Stimulated activated CD8-positive, alpha-beta memory T cell treated with anti-CD3 and anti-CD28 coated beads, Interleukin-4, amount 100 ng/mL, for 4 hours (primary cell): ENCODE measurements around the gene PLAU.
"Not testable (repeated sequence)": the region's sequence is repeated elsewhere in the genome, so short reads cannot be mapped to it uniquely, and the experiment has no call there.

Experiments used
- DNase-seq, 2 donors: peaks; one replicate each; pipeline ENCODE4 v3.0.0-alpha.2; 2020; ENCODE audit warnings: low read depth in 2 of 2, low spot score in 1 of 2

PLAU gene

GRCh38 chr10:73920089-73920488 is 9.2 kb downstream of the PLAU start:
- no peak for DNase-seq

GRCh38 chr10:73922007-73922863 is 11.3 kb downstream of the PLAU start:
- no peak for DNase-seq

DNA sequence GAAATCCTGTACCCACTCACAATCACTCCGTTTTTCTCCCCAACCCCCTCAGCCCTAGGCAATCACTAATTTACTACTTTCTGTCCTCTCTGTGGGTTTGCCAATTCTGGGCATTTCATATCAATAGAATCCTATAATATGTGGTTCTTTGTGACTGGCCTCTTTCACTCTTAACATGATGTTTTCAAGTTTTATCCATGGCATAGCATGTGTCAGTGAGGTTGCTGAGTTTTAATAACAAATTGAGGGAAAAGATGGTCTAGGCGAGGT is 11.9 kb downstream of the PLAU start:
- DNase-seq: no peak

GRCh38 chr10:73923935-73924598 is 13.1 kb downstream of the PLAU start:
- no peak for DNase-seq

GRCh38 chr10:73924935-73925334 is 14.0 kb downstream of the PLAU start:
- no peak for DNase-seq

DNA sequence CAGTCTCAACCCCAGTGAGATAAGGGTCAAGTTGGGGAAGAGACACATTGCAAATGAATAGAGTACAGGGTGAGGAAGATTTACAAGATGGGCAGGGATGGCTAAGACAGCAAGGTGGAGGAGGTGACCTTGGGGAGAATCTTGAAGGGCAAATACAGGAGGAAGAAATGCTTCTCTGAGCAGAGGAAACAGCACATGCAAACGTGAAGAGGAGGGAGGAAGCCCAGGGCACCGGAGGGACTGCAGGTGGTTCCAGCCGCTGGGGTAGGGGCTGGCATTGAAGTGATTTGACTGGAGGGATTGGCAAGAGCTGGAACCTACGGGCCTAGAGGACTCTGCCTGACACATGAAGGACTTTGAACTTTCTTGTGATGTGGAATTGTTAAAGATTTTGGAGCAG is 14.6 kb downstream of the PLAU start:
- no peak for DNase-seq

- DNase-seq: no peak
Measured at GRCh38 chr10:73926152-73926764, 15.3 kb downstream of the PLAU start.

DNA sequence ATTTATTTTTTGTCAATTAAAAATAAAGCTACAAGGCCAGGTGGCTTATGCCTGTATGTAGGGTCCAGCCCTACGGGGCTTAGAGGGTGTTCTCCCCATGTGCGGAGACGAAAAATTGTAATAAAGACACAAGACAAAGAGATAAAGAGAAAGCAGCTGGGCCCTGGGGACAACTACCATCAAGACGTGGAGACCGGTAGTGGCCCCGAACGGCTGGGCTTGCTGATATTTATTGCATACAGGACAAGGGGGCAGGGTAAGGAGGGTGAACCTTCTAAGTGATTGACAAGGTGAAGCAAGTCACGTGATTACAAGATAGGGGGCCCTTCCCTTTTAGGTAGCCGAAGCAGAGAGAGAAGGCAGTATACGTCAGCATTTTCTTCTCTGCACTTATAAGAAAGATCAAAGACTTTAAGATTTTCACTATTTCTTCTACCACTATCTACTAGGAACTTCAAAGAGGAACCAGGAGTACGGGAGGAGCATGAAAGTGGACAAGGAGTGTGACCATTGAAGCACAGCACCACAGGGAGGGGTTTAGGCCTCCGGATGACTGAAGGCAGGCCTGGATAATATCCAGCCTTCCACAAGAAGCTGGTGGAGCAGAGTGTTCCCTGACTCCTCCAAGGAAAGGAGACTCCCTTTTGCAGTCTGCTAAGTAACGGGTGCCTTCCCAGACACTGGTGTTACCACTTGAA is 19.8 kb downstream of the PLAU start:
- not testable (repeated sequence) for DNase-seq

- DNase-seq: peak; percentile 44 to 48
Measured at GRCh38 chr10:73931767-73932619, 21.1 kb downstream of the PLAU start.

- DNase-seq: no peak
Measured at GRCh38 chr10:73932620-73933112, 21.7 kb downstream of the PLAU start.

- DNase-seq: no peak
Measured at GRCh38 chr10:73934074-73934473, 23.1 kb downstream of the PLAU start.

- DNase-seq: no peak
Measured at GRCh38 chr10:73935895-73936294, 25.0 kb downstream of the PLAU start.

DNA sequence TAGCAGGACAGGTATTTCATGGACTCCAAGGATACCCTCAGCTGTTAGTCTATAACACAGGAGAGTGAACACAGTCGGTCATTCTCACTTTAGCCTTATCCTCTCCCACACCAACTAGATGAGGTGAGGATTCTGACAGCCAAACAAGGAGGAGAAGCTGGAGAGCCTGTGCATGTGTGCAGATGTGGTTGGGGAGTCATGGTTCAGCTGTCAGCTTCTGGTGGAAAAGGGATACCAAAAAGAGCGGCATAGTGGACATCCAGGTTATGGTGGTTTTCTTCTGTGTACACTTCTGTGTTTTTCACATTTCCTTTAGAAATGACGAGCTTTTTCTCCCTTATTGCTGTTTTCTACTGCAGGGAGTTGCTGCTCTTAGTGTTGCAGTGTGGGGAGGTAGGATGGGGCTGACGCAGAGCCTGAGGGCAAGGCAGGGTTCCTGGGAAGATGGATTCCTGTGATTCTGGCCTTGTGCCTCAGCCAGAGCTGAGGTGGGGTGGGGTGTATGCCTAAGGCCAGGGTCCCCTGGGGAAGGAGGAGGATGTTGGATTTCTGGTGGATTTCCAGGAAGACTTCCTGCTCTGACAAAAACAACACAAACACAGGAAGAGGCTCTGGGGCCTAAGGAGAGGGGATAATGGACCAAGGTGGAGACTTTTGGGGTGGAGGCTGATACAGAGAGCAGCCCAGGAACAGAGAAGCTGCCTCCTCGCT is 26.6 kb downstream of the PLAU start:
- DNase-seq: no peak

GRCh38 chr10:73940634-73941221 is 29.8 kb downstream of the PLAU start:
- peak; percentile 61 to 68 for DNase-seq

DNA sequence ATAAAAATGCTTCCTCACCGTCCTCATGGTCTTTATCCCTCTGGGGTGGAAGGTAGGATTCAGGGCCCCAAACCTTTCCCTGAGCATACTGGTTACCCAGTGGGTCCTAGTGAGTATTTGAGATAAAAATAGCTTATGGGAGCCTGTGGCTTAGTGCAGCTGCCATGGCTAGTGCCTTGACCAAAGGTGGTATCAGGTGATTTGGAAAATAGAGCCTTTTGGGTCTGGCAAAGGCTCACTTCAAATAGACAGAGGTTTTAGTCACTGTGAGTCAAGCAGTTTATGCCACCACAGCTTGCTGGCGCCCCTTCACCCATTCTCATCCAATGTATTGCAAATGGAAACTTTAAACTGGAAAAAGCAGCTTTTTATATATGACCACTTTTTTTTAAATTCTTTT is 30.4 kb downstream of the PLAU start:
- DNase-seq: no peak

DNA sequence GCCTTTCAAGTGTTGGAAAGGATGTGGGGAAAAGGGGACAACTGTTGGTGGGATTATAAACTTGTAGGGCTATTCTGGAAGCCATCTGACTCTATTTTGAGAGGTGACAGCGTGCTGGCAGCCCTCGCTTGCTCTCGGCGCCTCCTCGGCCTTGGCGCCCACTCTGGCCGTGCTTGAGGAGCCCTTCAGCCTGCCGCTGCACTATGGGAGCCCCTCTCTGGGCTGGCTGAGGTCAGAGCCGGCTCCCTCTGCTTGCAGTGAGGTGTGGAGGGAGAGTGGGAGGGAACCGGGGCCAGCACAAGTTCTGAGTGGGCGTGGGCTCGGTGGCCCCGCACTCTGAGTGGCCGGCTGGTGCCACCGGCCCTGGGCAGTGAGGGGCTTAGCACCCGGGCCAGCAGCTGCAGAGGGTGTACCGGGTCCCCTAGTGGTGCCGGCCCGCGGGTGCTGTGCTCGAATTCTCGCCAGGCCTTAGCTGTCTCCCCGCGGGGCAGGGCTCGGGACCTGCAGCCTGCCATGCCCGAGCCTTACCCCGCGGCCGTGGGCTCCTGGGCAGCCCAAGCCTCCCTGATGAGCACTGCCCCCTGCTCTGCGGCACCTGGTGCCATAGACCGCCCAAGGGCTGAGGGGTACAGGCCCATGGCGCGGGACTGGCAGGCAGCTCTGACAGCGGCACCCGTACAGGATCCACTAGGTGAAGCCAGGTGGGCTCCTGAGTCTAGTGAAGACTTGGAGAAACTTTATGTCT is 33.6 kb downstream of the PLAU start:
- no peak for DNase-seq

GRCh38 chr10:73946253-73947145 is 35.6 kb downstream of the PLAU start:
- no peak for DNase-seq
